Effector memory CD8-positive, alpha-beta T cell (primary cell): Measurements from ENCODE around the gene PRDM12.

Source experiments
- ATAC-seq: fragments of 150-1000 bp; cut with Tn5 transposase; replicated peaks from 2 replicates; pipeline ENCODE4 v1.10.0; 2021; ENCODE audit warnings: mild to moderate bottlenecking, moderate library complexity
- DNase-seq, 3 experiments: peaks; one replicate each; pipeline ENCODE4 v3.0.0; 2021
- H3K27ac Mint-ChIP-seq, 2 donors: one replicate each; pipeline ENCODE4 v1.8.0; 2022; ENCODE audit warnings: mild to moderate bottlenecking in 2 of 2, mixed read lengths in 2 of 2, moderate library complexity in 2 of 2
- H3K27me3 Mint-ChIP-seq, 2 donors: one replicate each; pipeline ENCODE4 v1.8.0; 2022; ENCODE audit warnings: mixed read lengths in 2 of 2
- H3K36me3 Mint-ChIP-seq: one replicate; pipeline ENCODE4 v1.8.0; 2022; ENCODE audit warnings: mild to moderate bottlenecking, moderate library complexity, mixed read lengths; ENCODE audit not compliant: insufficient read depth
- H3K4me1 Mint-ChIP-seq, 2 donors: one replicate each; pipeline ENCODE4 v1.8.0; 2022; ENCODE audit warnings: low read depth in 2 of 2, mixed read lengths in 2 of 2
- H3K4me3 Mint-ChIP-seq, 2 donors: one replicate each; pipeline ENCODE4 v1.8.0; 2022; ENCODE audit warnings: mild to moderate bottlenecking in 2 of 2, mixed read lengths in 2 of 2, moderate library complexity in 2 of 2
- H3K9me3 Mint-ChIP-seq, 2 donors: one replicate each; pipeline ENCODE4 v1.8.0; 2022; ENCODE audit warnings: mixed read lengths in 2 of 2

PRDM12 gene

DNA sequence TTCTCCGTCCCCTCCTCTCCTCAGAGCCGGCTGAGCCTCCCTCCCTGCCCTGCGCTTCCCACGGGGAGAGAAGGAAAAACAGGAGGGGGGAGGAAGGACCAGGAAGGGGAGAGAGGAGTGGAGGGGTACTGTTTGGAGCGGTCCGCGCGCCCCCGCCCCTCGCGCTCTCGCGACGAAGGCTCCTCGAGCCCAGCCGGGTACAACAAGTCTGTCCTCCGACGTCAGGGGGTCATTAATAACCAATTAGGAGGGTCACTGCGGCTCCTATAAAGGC is 480 bp upstream of the PRDM12 start:
- H3K4me1 Mint-ChIP-seq, result peaks cover 21 to 23% of the 10 kb centered on the region in 2 donors
- no peak for ATAC-seq
- no peak overlapping the region for H3K27ac Mint-ChIP-seq
- H3K4me3 Mint-ChIP-seq, result peak overlapping the region; percentile 75 to 85
- DNase-seq, result no peak
- no peaks in the 10 kb centered on the region for H3K9me3 Mint-ChIP-seq
- H3K36me3 Mint-ChIP-seq, result peaks cover 5% of the 10 kb centered on the region
- peaks cover 65 to 93% of the 10 kb centered on the region in 2 donors for H3K27me3 Mint-ChIP-seq

DNA sequence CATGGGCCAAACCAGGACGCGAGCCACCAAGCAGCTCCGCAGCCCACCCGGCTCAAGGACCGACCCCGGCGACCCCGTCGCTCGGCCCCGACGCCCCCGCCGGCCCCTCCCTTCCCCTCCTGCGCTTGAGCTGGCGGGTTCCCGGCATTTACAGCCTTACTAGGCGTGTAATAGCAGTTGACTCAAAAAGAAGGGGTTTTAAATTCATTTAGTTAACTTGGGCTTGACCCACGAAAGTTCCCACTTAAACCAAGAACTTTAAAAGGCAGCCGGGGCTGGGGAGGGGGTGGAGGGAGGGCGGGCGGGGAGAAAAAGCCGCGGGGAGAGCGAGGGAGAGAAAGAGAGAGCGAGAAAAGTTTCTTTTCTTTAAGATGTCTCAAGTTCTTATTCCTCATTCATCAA is 636 bp downstream of the PRDM12 start:
- peaks cover 21% of the 10 kb centered on the region in 2 donors for H3K4me1 Mint-ChIP-seq
- peaks cover 55 to 82% of the 10 kb centered on the region in 2 donors for H3K27me3 Mint-ChIP-seq
- ATAC-seq (no peak), DNase-seq (no peak)
- no peaks in the 10 kb centered on the region for H3K9me3 Mint-ChIP-seq
- H3K36me3 Mint-ChIP-seq, result peaks cover 7% of the 10 kb centered on the region
- peak overlapping the region; percentile 58 to 85 for H3K4me3 Mint-ChIP-seq
- no peak overlapping the region for H3K27ac Mint-ChIP-seq

DNA sequence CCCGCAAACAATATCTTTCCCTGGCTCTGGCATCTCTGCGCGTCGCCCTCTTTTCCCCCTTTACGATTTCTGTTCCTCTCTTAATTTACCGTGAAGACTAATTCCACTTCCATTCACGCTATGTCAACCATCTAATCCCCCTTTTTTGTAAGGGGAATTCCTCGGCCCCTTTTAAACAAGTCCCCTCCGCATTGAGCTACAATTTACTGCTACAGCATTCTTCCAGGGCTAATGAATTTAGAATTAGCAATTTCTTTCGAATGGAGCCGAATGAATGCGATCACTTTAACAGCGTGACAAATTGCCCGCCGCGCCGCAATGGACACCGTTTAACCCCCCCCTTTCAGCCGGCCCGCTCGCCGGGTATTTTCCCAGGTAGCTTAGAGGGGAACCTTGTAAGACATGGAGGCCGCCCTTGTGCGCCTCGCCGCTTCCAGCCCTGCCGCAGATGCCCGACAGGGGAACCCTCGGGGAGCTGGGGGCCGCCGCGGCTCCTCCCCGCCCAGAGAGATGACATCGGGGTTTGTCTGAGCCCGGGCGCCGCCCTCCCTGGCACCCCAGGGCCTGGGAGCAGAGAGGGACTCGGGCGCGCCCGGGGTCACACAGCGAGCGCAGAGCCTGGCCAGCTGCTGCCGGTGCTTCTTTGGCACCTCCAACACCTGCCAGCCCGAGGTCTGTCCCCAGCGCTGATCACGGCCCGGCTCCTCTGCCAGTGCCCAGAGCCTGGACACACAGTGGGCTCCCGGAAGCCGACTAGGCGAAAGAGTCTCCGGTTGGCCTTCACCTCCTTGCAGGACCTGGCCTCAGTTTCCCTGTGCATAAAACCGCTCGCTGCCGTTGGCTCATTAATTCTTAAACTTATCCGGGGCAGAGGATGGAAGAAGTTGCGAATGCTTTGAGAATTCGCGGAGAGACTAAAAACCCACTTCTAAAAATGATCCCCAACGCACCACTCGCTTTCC is 1.3 kb downstream of the PRDM12 start:
- peaks cover 7% of the 10 kb centered on the region for H3K36me3 Mint-ChIP-seq
- peaks cover 52 to 80% of the 10 kb centered on the region in 2 donors for H3K27me3 Mint-ChIP-seq
- H3K27ac Mint-ChIP-seq, result no peak overlapping the region
- peaks cover 21% of the 10 kb centered on the region in 2 donors for H3K4me1 Mint-ChIP-seq
- H3K9me3 Mint-ChIP-seq, result no peaks in the 10 kb centered on the region
- DNase-seq (no peak), ATAC-seq (peak; percentile 21)
- H3K4me3 Mint-ChIP-seq, result peak overlapping the region; percentile 58 to 85

DNA sequence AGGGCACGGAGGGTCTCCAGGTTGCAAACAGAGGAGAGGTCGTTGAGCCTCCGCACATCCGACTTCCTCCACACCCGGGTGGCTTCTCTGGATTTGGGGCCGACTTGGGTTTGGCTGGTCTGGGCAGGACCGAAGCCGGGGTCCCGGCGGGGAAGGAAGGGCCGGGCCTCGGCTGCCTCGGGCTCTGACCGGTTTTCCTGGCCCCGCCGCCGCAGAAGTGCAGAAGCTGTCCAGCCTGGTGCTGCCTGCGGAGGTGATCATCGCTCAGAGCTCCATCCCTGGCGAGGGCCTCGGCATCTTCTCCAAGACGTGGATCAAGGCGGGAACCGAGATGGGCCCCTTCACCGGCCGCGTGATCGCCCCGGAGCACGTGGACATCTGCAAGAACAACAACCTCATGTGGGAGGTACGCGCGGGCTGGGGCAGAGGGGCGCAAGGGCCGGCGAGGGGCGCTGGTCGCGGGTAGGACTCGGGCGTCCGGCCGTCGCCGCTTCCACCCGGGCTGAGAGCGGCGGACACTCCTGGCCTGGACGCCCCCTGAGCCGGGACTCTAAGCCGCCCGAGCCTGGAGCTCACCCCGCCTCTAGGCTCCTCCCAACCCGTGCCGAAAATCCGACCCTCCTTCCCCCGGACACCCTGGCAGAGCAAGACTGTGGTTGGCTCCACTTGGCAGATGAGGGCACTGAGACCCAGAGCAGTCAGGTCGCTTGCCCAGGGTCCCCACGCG is 2.2 kb downstream of the PRDM12 start:
- no peak for ATAC-seq

DNA sequence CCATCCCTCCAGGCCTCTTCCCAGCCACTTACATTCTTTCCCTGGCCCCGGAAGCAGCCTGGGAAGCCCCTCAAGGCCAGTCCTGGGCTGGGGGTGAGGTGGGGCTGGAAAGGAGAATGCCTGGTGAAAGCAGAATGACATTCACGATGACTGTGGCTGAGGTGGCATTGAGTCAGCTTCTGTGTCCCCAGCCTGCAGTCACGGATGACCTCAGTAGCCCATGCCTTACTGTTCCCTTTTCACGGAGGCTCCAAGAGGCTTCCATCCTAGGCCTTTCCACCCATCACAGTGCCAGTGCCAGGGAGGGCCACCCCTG is 2.7 kb downstream of the PRDM12 start:
- H3K4me1 Mint-ChIP-seq, result peaks cover 21% of the 10 kb centered on the region in 2 donors
- H3K27ac Mint-ChIP-seq, result no peak overlapping the region
- ATAC-seq (no peak), DNase-seq (no peak)
- no peaks in the 10 kb centered on the region for H3K9me3 Mint-ChIP-seq
- H3K4me3 Mint-ChIP-seq, result no peak overlapping the region
- H3K27me3 Mint-ChIP-seq, result peaks cover 46 to 68% of the 10 kb centered on the region in 2 donors
- peaks cover 3% of the 10 kb centered on the region for H3K36me3 Mint-ChIP-seq

More for the DNA sequence above, 2.2 kb downstream of the PRDM12 start:
- no peak for DNase-seq
- no peak overlapping the region for H3K4me3 Mint-ChIP-seq
- peaks cover 7% of the 10 kb centered on the region for H3K36me3 Mint-ChIP-seq
- peaks cover 21% of the 10 kb centered on the region in 2 donors for H3K4me1 Mint-ChIP-seq
- H3K9me3 Mint-ChIP-seq, result no peaks in the 10 kb centered on the region
- peaks cover 51 to 74% of the 10 kb centered on the region in 2 donors for H3K27me3 Mint-ChIP-seq
- H3K27ac Mint-ChIP-seq, result no peak overlapping the region

DNA sequence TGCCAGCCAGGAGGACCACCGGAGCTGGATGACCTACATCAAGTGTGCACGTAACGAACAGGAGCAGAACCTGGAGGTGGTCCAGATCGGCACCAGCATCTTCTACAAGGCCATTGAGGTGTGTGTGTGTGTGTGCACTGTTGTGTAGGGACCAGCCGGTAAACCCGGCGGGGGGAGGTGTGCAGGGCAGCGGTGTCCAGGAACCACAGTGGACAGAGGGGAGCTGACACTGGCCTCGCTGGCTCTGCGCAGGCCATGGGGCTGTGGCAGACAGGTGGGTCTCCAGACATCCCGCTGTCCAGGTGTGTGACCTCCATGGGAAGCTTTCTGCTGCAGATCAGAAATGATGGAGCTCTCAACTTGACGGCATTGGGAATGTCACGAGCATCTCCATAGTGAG is 3.8 kb downstream of the PRDM12 start:
- peaks cover 35 to 57% of the 10 kb centered on the region in 2 donors for H3K27me3 Mint-ChIP-seq
- H3K36me3 Mint-ChIP-seq, result peaks cover 3% of the 10 kb centered on the region
- H3K4me1 Mint-ChIP-seq, result peaks cover 13% of the 10 kb centered on the region in 2 donors
- no peak overlapping the region for H3K4me3 Mint-ChIP-seq
- DNase-seq, result no peak
- no peak overlapping the region for H3K27ac Mint-ChIP-seq
- no peak for ATAC-seq
- H3K9me3 Mint-ChIP-seq, result no peaks in the 10 kb centered on the region

DNA sequence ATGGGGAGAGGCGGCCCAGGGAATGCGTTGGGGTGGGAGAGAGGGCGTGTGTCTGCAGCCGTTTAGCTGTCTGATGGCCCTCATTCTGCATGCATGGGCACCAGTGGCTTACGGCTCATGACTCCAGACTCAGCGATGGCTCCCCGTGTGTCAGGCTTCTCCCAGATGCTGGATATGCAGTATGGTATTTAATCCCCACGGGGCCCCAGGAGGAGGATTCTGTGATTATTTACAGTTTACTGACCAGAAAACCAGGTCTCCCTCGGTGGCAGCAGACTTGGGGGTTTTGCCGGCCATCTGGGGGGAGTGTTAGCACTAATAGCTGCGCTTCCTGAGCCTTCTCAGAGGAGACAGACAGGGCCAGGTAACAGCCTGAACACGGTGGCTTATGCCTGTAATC is 4.3 kb downstream of the PRDM12 start:
- H3K36me3 Mint-ChIP-seq, result peaks cover 3% of the 10 kb centered on the region

DNA sequence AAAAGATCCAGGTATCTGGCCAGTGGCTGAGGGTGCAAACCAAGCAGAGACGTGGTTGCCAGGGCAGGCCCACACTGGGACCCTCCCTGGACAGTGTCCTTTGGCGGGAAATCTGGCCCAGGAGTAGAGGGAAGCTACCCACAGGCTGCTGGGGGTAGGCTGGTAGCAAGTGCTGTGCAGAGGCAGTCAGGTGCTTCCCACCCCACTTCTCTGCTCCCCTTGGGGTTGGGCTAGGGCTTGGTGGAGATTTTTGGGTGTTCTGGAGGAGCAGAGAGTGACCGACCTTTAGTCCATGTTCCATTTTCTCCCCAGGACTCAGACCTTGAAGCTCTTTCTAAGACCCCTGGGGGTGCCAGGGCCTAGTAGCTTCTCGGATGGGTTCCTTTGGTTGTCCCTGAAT is 5.6 kb downstream of the PRDM12 start:
- H3K9me3 Mint-ChIP-seq, result no peaks in the 10 kb centered on the region
- H3K4me3 Mint-ChIP-seq, result no peak overlapping the region
- H3K27ac Mint-ChIP-seq, result no peak overlapping the region
- peaks cover 3% of the 10 kb centered on the region for H3K36me3 Mint-ChIP-seq
- peaks cover 6 to 8% of the 10 kb centered on the region in 2 donors for H3K4me1 Mint-ChIP-seq
- ATAC-seq, result no peak
- DNase-seq, result no peak
- peaks cover 22 to 40% of the 10 kb centered on the region in 2 donors for H3K27me3 Mint-ChIP-seq

More for the DNA sequence above, 4.3 kb downstream of the PRDM12 start:
- no peak for ATAC-seq
- no peak overlapping the region for H3K27ac Mint-ChIP-seq
- no peak for DNase-seq
- no peaks in the 10 kb centered on the region for H3K9me3 Mint-ChIP-seq
- H3K27me3 Mint-ChIP-seq, result peaks cover 34 to 53% of the 10 kb centered on the region in 2 donors
- H3K4me1 Mint-ChIP-seq, result peaks cover 12 to 13% of the 10 kb centered on the region in 2 donors
- no peak overlapping the region for H3K4me3 Mint-ChIP-seq

DNA sequence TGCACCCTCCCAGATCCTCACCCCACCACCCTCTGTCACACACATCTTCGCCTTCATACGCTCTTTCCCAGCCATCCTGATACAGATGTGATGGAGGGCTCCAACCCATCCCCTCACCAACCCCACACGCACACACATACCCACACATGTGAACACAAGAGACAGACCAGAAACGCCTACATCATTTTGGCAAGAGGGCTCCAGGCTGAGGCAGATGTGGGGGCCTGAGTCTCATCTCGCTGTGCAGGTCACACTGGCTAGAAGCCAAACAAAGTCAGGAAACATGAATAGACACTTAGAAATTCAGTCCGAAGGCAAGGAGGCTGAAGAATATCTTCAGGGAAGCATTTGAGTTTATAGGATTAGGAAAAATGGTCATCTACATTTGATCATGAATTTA is 6.2 kb downstream of the PRDM12 start:
- DNase-seq (no peak), ATAC-seq (no peak)
- Mint-ChIP-seq H3K4me3 (no peak overlapping the region), H3K36me3 (peaks cover 3% of the 10 kb centered on the region), H3K27ac (no peak overlapping the region), H3K4me1 (peaks cover under 1 to 1% of the 10 kb centered on the region in 2 donors), H3K9me3 (no peaks in the 10 kb centered on the region), H3K27me3 (peaks cover 15 to 33% of the 10 kb centered on the region in 2 donors)

DNA sequence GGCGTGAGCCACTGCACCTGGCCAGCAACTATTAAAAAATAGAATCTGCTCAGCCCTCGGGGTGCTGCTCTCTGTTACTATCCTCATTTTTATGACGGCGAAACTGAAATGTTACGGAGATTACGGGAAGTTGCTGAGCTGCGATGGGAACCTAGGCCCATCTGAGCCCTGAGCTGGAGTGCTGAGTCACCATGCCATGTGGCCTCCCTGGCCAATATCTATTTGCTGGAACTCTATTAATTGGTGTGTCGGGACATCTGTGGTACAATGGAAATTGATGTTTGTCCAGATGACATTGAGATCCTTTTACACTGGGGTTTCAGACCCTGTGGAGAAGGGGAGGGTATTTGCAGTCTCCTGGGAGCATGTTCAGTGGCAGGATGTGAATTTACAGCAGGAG is 8.1 kb downstream of the PRDM12 start:
- no peak for ATAC-seq
- DNase-seq, result no peak
- Mint-ChIP-seq H3K36me3 (peaks cover 7% of the 10 kb centered on the region), H3K4me3 (no peak overlapping the region), H3K27ac (no peak overlapping the region), H3K27me3 (peaks cover 10 to 21% of the 10 kb centered on the region in 2 donors), H3K4me1 (peaks cover 0 to 1% of the 10 kb centered on the region in 2 donors), H3K9me3 (no peaks in the 10 kb centered on the region)

DNA sequence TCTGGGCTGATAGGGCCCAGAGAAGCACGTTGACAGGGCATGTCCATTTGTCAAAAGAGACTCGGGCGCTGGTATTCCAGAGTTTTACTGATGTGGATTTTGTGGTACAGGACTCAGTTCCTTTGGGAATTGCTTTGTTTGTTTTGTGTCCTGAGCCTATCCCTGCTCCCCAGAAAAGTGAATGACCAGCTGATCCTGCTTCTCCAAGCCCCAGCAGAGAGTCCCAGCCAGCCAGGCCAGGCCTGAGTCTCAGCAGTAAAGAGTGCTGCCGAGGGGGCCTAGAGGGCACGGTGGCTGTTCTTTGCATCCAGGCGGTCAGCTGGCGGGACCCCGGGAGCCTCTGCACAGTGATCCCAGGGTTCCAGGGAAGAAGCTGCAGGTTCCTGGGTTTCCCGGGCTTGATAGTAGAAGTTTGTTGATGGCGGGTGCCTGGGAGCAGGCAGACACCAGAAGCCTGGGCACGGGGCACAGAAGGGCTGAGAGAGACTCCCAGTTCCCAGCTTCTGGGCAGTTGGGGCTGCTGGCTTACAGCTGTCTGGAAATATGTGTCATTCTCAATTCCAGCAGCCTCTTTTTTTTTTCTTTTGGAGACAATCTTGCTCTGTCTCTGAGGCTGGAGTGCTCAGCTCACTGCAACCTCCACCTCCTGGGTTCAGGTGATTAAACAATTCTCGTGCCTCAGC is 8.7 kb downstream of the PRDM12 start:
- peaks cover 6 to 16% of the 10 kb centered on the region in 2 donors for H3K27me3 Mint-ChIP-seq
- H3K4me1 Mint-ChIP-seq, result peaks cover 0 to 1% of the 10 kb centered on the region in 2 donors
- H3K36me3 Mint-ChIP-seq, result peaks cover 7% of the 10 kb centered on the region
- no peak for DNase-seq
- no peak for ATAC-seq
- no peaks in the 10 kb centered on the region for H3K9me3 Mint-ChIP-seq
- no peak overlapping the region for H3K27ac Mint-ChIP-seq
- no peak overlapping the region for H3K4me3 Mint-ChIP-seq

DNA sequence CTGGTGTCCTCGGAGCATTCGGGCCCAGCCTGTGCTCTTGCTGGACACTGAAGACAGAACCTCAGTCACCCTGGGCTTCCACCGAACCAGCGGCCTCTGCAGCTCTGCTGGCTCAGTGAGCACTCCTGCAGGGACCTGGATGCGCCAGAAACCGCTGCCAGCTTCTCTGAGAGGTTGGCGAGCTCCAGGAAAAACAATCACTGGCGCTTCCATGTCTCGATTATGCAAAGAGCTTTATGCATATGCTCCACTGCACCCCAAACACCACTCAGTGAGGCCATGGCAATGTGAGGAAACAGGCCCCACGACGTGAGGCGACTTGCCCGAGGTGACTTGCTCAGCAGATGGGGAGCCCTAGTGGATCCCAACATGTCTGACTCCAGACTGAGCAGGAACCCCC is 11.0 kb downstream of the PRDM12 start:
- H3K27me3 Mint-ChIP-seq, result peaks cover 0 to 19% of the 10 kb centered on the region in 2 donors
- H3K4me3 Mint-ChIP-seq, result no peak overlapping the region
- H3K27ac Mint-ChIP-seq, result no peak overlapping the region
- no peaks in the 10 kb centered on the region for H3K9me3 Mint-ChIP-seq
- ATAC-seq (no peak), DNase-seq (no peak)
- peaks cover 6% of the 10 kb centered on the region for H3K36me3 Mint-ChIP-seq
- no peaks in the 10 kb centered on the region for H3K4me1 Mint-ChIP-seq

DNA sequence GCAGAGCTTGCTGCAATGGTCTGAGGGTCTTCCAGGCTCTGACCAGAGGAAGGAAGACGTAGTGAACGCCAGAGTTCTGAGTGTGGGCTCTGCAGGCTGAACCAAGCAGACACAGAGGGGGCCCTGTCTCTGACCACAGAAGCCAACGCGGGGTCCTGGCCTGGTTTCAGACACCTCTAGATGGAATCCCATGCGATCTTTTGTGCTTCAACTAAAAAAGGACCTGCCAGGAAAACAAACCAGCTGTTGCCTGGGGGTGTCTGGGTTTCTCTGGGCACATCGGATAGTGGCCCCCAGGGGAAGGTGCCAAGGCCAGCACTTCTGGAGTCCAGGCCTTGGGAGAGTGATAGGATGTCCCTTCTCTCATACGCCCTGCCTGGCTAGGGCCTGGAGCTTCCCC is 12.9 kb downstream of the PRDM12 start:
- peaks cover 0 to under 1% of the 10 kb centered on the region in 2 donors for H3K4me1 Mint-ChIP-seq
- H3K9me3 Mint-ChIP-seq, result no peaks in the 10 kb centered on the region
- DNase-seq, result no peak
- H3K27me3 Mint-ChIP-seq, result peaks cover 0 to 19% of the 10 kb centered on the region in 2 donors
- peaks cover 6% of the 10 kb centered on the region for H3K36me3 Mint-ChIP-seq
- no peak overlapping the region for H3K27ac Mint-ChIP-seq
- no peak overlapping the region for H3K4me3 Mint-ChIP-seq
- no peak for ATAC-seq
